GM12891 (cell line): ENCODE measurements around the gene MICAL3.

Source experiments
- PAX5 ChIP-seq: IDR thresholded peaks from 2 replicates; pipeline ENCODE4 v1.6.1; 2011; ENCODE audit warnings: low read length, moderate library complexity, mild to moderate bottlenecking; ENCODE audit not compliant: insufficient read depth, severe bottlenecking
- POLR2A ChIP-seq: IDR thresholded peaks from 2 replicates; pipeline ENCODE4 v1.6.1; 2011; ENCODE audit warnings: low read depth, low read length, control low read depth
- POLR2AphosphoS5 ChIP-seq: IDR thresholded peaks from 2 replicates; pipeline ENCODE4 v1.6.1; 2011; ENCODE audit warnings: low read depth, low read length, control low read depth
- POU2F2 ChIP-seq: IDR thresholded peaks from 2 replicates; pipeline ENCODE4 v1.6.1; 2011; ENCODE audit warnings: low read depth, mild to moderate bottlenecking, control low read depth, low read length, moderate library complexity
- SPI1 ChIP-seq: IDR thresholded peaks from 2 replicates; pipeline ENCODE4 v1.6.1; 2011; ENCODE audit warnings: low read depth, low read length, control low read depth
- TAF1 ChIP-seq: IDR thresholded peaks from 2 replicates; pipeline ENCODE4 v1.6.1; 2011; ENCODE audit warnings: low read depth, low read length, control low read depth

DNA sequence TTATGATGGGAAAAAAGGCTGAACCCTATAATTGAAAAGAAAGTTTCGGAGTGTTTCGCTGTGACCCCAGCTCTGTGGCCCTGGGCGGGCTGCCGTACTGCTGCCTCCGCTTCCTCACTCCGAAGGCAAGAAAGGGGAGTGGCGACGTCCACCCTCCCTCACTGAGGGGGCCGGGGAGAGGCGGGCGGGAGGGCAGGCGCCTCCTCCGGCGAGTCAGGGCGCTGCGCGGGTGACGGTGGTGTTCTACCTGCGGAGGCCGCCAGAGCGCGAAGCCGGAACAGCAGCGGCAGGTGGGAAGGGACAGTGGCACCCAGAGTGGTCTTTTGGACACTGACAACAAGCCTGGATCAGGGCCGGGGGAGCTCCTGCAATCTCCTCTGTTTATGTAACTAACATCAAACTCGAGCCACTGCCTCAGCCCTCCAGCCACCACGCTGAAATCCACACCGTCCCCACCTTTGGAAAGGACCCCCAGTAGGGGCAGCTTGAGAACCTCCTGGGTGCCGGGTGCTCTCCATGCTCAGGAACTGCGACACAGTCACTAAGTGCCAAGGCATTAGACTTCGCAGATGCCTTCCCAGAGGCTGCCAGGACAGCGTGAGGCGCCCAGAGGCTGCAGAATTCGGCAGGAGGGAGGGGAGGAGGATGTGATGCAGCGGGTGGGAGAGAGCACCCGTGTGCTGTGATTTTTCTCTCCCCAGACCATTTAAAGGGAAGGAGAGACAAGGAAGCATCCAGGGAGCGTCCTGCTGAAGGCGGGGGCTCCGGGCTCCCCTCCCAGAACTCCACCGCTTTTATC is 275.6 kb downstream of the MICAL3 start:
- no peak for TF ChIP-seq POLR2A
- TF ChIP-seq POLR2AphosphoS5: no peak
- no peak for TF ChIP-seq TAF1
- TF ChIP-seq SPI1: no peak
- no peak for TF ChIP-seq PAX5
- TF ChIP-seq POU2F2: no peak
